Measurements from ENCODE around the gene TLL2.

DNA sequence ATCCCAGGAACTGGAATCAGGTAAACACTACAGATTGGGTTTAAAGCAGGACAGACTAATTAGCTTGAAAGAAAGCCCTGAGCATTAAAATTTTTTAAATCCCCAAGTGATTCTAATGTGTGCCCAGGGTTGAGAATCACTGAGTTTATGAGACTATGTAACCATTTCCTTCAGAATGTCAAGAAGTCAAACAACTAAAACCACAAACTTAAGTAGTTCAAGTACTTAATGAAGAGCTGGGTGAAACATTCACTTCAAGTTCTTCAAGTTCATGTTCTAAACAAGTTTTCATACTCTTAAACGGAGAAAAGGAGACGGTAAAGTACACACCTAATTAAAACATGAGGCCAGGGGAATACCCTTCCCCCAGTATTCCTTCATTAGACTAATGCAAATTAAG lies 28.2 kb upstream of the TLL2 start:
- no peak for TF ChIP-seq POLR2A (IDR thresholded peaks at IDR 0.05)
- no peak for TF ChIP-seq POLR2AphosphoS5 (IDR thresholded peaks at IDR 0.05)
- TF ChIP-seq, protein P1, sequence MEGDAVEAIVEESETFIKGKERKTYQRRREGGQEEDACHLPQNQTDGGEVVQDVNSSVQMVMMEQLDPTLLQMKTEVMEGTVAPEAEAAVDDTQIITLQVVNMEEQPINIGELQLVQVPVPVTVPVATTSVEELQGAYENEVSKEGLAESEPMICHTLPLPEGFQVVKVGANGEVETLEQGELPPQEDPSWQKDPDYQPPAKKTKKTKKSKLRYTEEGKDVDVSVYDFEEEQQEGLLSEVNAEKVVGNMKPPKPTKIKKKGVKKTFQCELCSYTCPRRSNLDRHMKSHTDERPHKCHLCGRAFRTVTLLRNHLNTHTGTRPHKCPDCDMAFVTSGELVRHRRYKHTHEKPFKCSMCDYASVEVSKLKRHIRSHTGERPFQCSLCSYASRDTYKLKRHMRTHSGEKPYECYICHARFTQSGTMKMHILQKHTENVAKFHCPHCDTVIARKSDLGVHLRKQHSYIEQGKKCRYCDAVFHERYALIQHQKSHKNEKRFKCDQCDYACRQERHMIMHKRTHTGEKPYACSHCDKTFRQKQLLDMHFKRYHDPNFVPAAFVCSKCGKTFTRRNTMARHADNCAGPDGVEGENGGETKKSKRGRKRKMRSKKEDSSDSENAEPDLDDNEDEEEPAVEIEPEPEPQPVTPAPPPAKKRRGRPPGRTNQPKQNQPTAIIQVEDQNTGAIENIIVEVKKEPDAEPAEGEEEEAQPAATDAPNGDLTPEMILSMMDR (IDR thresholded peaks at IDR 0.05) = no peak
